A549 (cell line): ENCODE data around the gene MT1B.

Source experiments
- CBX2 ChIP-seq: fragments of 200-600 bp; sonication (generic); IDR thresholded peaks from 2 replicates; pipeline ENCODE4 v1.6.1; 2016; ENCODE audit warnings: low read depth, mild to moderate bottlenecking, borderline replicate concordance
- CBX8 ChIP-seq: fragments of 200-600 bp; sonication (generic); IDR thresholded peaks from 2 replicates; pipeline ENCODE4 v1.6.1; 2016
- CEBPB ChIP-seq, 2 experiments: fragments of >200 bp in 1 of 2; sonication (Bioruptor Twin) in 1 of 2; formaldehyde crosslinking in 1 of 2; IDR thresholded peaks; 2 replicates each; pipeline ENCODE4 v1.6.1; 2012 to 2016
- ESRRA ChIP-seq: fragments of 150-350 bp; IDR thresholded peaks from 2 replicates; pipeline ENCODE4 v1.6.1; 2014; ENCODE audit warnings: mild to moderate bottlenecking, low read length, borderline replicate concordance
- POLR2A ChIP-seq: IDR thresholded peaks from 2 replicates; pipeline ENCODE4 v1.6.1; 2012; ENCODE audit warnings: mild to moderate bottlenecking, low read length
- POLR2AphosphoS2 ChIP-seq: conservative IDR thresholded peaks from 2 replicates; pipeline ENCODE4 v1.6.1; 2012; ENCODE audit warnings: low read length, improper control_type of control experiment, inconsistent platforms
- TF ChIP-seq, protein P1 (sequence below): fragments of 200-600 bp; sonication (generic); IDR thresholded peaks from 2 replicates; pipeline ENCODE4 v1.6.1; 2016; ENCODE audit warnings: antibody characterized with exemption, mild to moderate bottlenecking, moderate library complexity
- TF ChIP-seq, protein P2 (sequence below): fragments of >200 bp; sonication (Bioruptor Twin); formaldehyde crosslinking; IDR thresholded peaks from 3 replicates; pipeline ENCODE4 v1.5.1; 2016

DNA sequence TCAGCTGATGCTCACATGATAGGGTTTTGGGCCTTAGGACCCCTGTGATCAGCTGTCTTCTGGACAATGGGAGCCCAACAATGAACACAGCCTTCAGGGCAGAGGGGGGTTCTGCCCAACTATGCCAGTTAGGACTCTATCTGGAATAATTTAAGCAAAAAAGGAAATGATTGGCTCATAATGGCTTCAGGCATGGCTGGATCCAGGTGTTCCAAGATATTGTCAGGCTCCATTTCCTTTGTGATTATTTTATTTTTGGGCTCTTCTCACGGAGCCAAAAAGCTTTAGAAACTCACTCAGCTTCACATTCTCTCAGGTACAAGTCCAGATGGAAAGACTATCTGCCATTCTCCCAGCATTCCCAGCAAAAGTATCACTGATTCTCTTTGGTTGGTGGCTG is 46.2 kb upstream of the MT1B start:
- no peak for TF ChIP-seq POLR2A
- TF ChIP-seq, protein P1, sequence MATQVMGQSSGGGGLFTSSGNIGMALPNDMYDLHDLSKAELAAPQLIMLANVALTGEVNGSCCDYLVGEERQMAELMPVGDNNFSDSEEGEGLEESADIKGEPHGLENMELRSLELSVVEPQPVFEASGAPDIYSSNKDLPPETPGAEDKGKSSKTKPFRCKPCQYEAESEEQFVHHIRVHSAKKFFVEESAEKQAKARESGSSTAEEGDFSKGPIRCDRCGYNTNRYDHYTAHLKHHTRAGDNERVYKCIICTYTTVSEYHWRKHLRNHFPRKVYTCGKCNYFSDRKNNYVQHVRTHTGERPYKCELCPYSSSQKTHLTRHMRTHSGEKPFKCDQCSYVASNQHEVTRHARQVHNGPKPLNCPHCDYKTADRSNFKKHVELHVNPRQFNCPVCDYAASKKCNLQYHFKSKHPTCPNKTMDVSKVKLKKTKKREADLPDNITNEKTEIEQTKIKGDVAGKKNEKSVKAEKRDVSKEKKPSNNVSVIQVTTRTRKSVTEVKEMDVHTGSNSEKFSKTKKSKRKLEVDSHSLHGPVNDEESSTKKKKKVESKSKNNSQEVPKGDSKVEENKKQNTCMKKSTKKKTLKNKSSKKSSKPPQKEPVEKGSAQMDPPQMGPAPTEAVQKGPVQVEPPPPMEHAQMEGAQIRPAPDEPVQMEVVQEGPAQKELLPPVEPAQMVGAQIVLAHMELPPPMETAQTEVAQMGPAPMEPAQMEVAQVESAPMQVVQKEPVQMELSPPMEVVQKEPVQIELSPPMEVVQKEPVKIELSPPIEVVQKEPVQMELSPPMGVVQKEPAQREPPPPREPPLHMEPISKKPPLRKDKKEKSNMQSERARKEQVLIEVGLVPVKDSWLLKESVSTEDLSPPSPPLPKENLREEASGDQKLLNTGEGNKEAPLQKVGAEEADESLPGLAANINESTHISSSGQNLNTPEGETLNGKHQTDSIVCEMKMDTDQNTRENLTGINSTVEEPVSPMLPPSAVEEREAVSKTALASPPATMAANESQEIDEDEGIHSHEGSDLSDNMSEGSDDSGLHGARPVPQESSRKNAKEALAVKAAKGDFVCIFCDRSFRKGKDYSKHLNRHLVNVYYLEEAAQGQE, result no peak
- TF ChIP-seq CBX8, result no peak
- TF ChIP-seq CBX2, result no peak
- TF ChIP-seq, protein P2, sequence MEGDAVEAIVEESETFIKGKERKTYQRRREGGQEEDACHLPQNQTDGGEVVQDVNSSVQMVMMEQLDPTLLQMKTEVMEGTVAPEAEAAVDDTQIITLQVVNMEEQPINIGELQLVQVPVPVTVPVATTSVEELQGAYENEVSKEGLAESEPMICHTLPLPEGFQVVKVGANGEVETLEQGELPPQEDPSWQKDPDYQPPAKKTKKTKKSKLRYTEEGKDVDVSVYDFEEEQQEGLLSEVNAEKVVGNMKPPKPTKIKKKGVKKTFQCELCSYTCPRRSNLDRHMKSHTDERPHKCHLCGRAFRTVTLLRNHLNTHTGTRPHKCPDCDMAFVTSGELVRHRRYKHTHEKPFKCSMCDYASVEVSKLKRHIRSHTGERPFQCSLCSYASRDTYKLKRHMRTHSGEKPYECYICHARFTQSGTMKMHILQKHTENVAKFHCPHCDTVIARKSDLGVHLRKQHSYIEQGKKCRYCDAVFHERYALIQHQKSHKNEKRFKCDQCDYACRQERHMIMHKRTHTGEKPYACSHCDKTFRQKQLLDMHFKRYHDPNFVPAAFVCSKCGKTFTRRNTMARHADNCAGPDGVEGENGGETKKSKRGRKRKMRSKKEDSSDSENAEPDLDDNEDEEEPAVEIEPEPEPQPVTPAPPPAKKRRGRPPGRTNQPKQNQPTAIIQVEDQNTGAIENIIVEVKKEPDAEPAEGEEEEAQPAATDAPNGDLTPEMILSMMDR, result no peak
- no peak for TF ChIP-seq ESRRA
- no peak for TF ChIP-seq POLR2AphosphoS2
- TF ChIP-seq CEBPB (IDR thresholded peaks at IDR 0.05), result no peak
